GM21723 (cell line): ENCODE data around the gene ITPRID2.
"Not testable (repeated sequence)": the region's sequence is repeated elsewhere in the genome, so short reads cannot be mapped to it uniquely, and the experiment has no call there.

Experiments used
- ATAC-seq: cut with Tn5 transposase; IDR thresholded peaks from one replicate; pipeline ENCODE4 v1.9.1; 2021; ENCODE audit warnings: mild to moderate bottlenecking, moderate library complexity; ENCODE audit not compliant: unreplicated experiment

ITPRID2 gene

GRCh38 chr2:181958726-181959125 lies 67.2 kb downstream of the ITPRID2 start:
- no peak for ATAC-seq

- ATAC-seq = no peak
Observed at GRCh38 chr2:181959508-181959907, 68.0 kb downstream of the ITPRID2 start.

GRCh38 chr2:181961167-181961566 lies 69.6 kb downstream of the ITPRID2 start:
- ATAC-seq = not testable (repeated sequence)

GRCh38 chr2:181962142-181962541 lies 70.6 kb downstream of the ITPRID2 start:
- ATAC-seq = no peak

- no peak for ATAC-seq
Observed at GRCh38 chr2:181970160-181970794, 78.7 kb downstream of the ITPRID2 start.

- ATAC-seq = no peak
Observed at GRCh38 chr2:181971032-181971431, 79.5 kb downstream of the ITPRID2 start.

- no peak for ATAC-seq
Observed at GRCh38 chr2:181972431-181973170, 81.1 kb downstream of the ITPRID2 start.

- ATAC-seq = no peak
Observed at GRCh38 chr2:181973171-181973783, 81.7 kb downstream of the ITPRID2 start.

- ATAC-seq = peak; percentile 68
Observed at GRCh38 chr2:181977661-181978350, 86.3 kb downstream of the ITPRID2 start.

- peak; percentile 39 for ATAC-seq
Observed at GRCh38 chr2:181978351-181979150, 87.0 kb downstream of the ITPRID2 start.
